Stomach smooth muscle (tissue), 2 donors: ENCODE data around the gene ILDR2.
A peak's percentile ranks its signal among the peaks of the same experiment; 100 is the strongest.
"Not testable (repeated sequence)": the region's sequence is repeated elsewhere in the genome, so short reads cannot be mapped to it uniquely, and the experiment has no call there.

ENCODE experiments used
- H3K27ac ChIP-seq: one replicate; pipeline ENCODE4 v1.7.0; 2013; ENCODE audit warnings: mild to moderate bottlenecking, low read length, inconsistent platforms
- H3K27me3 ChIP-seq, 2 donors: one replicate each; pipeline ENCODE4 v1.7.0; 2013; ENCODE audit warnings: low read length in 2 of 2; ENCODE audit not compliant: insufficient read depth in 2 of 2, control insufficient read depth in 1 of 2
- H3K36me3 ChIP-seq, 2 donors: one replicate each; pipeline ENCODE4 v1.7.0; 2013; ENCODE audit warnings: low read length in 2 of 2; ENCODE audit not compliant: control insufficient read depth in 2 of 2, insufficient read depth in 2 of 2
- H3K4me1 ChIP-seq: one replicate; pipeline ENCODE4 v1.7.0; 2013; ENCODE audit warnings: low read length; ENCODE audit not compliant: control insufficient read depth, insufficient read depth
- H3K4me3 ChIP-seq, 2 donors: one replicate each; pipeline ENCODE4 v1.7.0; 2013; ENCODE audit warnings: low read length in 2 of 2
- H3K9ac ChIP-seq, 2 donors: one replicate each; pipeline ENCODE4 v1.7.0; 2013; ENCODE audit warnings: low read length in 2 of 2, mild to moderate bottlenecking in 1 of 2
- H3K9me3 ChIP-seq, 2 donors: one replicate each; pipeline ENCODE4 v1.7.0; 2013; ENCODE audit warnings: low read length in 2 of 2; ENCODE audit not compliant: control insufficient read depth in 2 of 2
- donor health status: healthy.
- donor health status: Pancreatic carcinoma.

The ILDR2 gene

GRCh38 chr1:166888373-166889111 is 86.8 kb downstream of the ILDR2 start:
- Histone ChIP-seq H3K4me3 (no peak overlapping the region), H3K27ac (no peak overlapping the region), H3K36me3 (no peaks in the 10 kb centered on the region), H3K27me3 (peaks cover 0 to 16% of the 10 kb centered on the region in 2 donors), H3K9ac (no peak overlapping the region), H3K9me3 (no peaks in the 10 kb centered on the region), H3K4me1 (peaks cover 8% of the 10 kb centered on the region)

GRCh38 chr1:166884971-166885370 is 90.4 kb downstream of the ILDR2 start:
- Histone ChIP-seq H3K27me3 (peaks cover 0 to 18% of the 10 kb centered on the region in 2 donors), H3K27ac (no peak overlapping the region), H3K9ac (no peak overlapping the region), H3K4me1 (peaks cover 8% of the 10 kb centered on the region), H3K36me3 (no peaks in the 10 kb centered on the region), H3K4me3 (no peak overlapping the region), H3K9me3 (no peaks in the 10 kb centered on the region)

GRCh38 chr1:166884040-166884642 is 91.2 kb downstream of the ILDR2 start:
- Histone ChIP-seq H3K27ac (no peak overlapping the region), H3K9ac (no peak overlapping the region), H3K4me1 (peaks cover 8% of the 10 kb centered on the region), H3K9me3 (no peaks in the 10 kb centered on the region), H3K4me3 (no peak overlapping the region), H3K36me3 (no peaks in the 10 kb centered on the region), H3K27me3 (peaks cover 0 to 18% of the 10 kb centered on the region in 2 donors)

GRCh38 chr1:166882893-166883292 is 92.4 kb downstream of the ILDR2 start:
- Histone ChIP-seq H3K4me1 (peaks cover 8% of the 10 kb centered on the region), H3K9me3 (no peaks in the 10 kb centered on the region), H3K36me3 (no peaks in the 10 kb centered on the region), H3K27ac (no peak overlapping the region), H3K9ac (no peak overlapping the region), H3K27me3 (peaks cover 0 to 18% of the 10 kb centered on the region in 2 donors), H3K4me3 (no peak overlapping the region)

- not testable (repeated sequence) for H3K36me3 ChIP-seq, H3K27me3 ChIP-seq, H3K4me1 ChIP-seq, H3K4me3 ChIP-seq, H3K9ac ChIP-seq, H3K27ac ChIP-seq, H3K9me3 ChIP-seq
Observed at GRCh38 chr1:166878173-166878917, 97.0 kb downstream of the ILDR2 start.

GRCh38 chr1:166876540-166876838 is 98.9 kb downstream of the ILDR2 start:
- Histone ChIP-seq H3K9me3 (no peaks in the 10 kb centered on the region), H3K27me3 (no peaks in the 10 kb centered on the region), H3K36me3 (peaks cover 0 to 2% of the 10 kb centered on the region in 2 donors), H3K27ac (no peak overlapping the region), H3K4me3 (peak overlapping the region; percentile 64 to 85), H3K4me1 (peaks cover 13% of the 10 kb centered on the region), H3K9ac (peak overlapping the region; percentile 47 to 52)

- H3K27ac ChIP-seq, result peak within 1 kb of the TSS; percentile 81
- H3K4me3 ChIP-seq, result peak within 1 kb of the TSS; percentile 85 to 91
- peak within 1 kb of the TSS; percentile 79 to 82 for H3K9ac ChIP-seq
- H3K36me3 ChIP-seq, result peaks cover 0 to 2% of the 10 kb centered on the region in 2 donors
- no peaks in the 10 kb centered on the region for H3K9me3 ChIP-seq
- no peaks in the 10 kb centered on the region for H3K27me3 ChIP-seq
- H3K4me1 ChIP-seq, result peaks cover 13% of the 10 kb centered on the region
Observed at GRCh38 chr1:166875734-166876539, 99.4 kb downstream of the ILDR2 start, which contains the start of gene TADA1. Gene TADA1 (minus strand): TSS chr1:166876264. CDS start chr1:166876233, 31 bp downstream.

GRCh38 chr1:166875302-166875733 is 100.0 kb downstream of the ILDR2 start:
- H3K4me3 ChIP-seq, result peak overlapping the region; percentile 85 to 91
- H3K4me1 ChIP-seq, result peaks cover 13% of the 10 kb centered on the region
- H3K27me3 ChIP-seq, result no peaks in the 10 kb centered on the region
- peak overlapping the region; percentile 81 for H3K27ac ChIP-seq
- peaks cover 0 to 2% of the 10 kb centered on the region in 2 donors for H3K36me3 ChIP-seq
- H3K9me3 ChIP-seq, result no peaks in the 10 kb centered on the region
- H3K9ac ChIP-seq, result peak overlapping the region; percentile 79 to 82

GRCh38 chr1:166874464-166874863 is 100.9 kb downstream of the ILDR2 start:
- Histone ChIP-seq H3K4me1 (peaks cover 13% of the 10 kb centered on the region), H3K4me3 (no peak overlapping the region), H3K9me3 (no peaks in the 10 kb centered on the region), H3K27me3 (no peaks in the 10 kb centered on the region), H3K36me3 (peaks cover 0 to 2% of the 10 kb centered on the region in 2 donors), H3K9ac (no peak overlapping the region), H3K27ac (no peak overlapping the region)

GRCh38 chr1:166870584-166870983 is 104.8 kb downstream of the ILDR2 start:
- Histone ChIP-seq H3K9ac (no peak overlapping the region), H3K9me3 (no peaks in the 10 kb centered on the region), H3K36me3 (peaks cover 8 to 10% of the 10 kb centered on the region in 2 donors), H3K4me1 (peaks cover 13% of the 10 kb centered on the region), H3K27ac (no peak overlapping the region), H3K4me3 (no peak overlapping the region), H3K27me3 (no peaks in the 10 kb centered on the region)
